ELF-1 (cell line): ENCODE data around the gene ANKH.

Experiments
- DNase-seq: peaks from one replicate; pipeline ENCODE4 v3.0.0-alpha.2; 2016; ENCODE audit warnings: low read depth, low spot score

The ANKH gene

DNA sequence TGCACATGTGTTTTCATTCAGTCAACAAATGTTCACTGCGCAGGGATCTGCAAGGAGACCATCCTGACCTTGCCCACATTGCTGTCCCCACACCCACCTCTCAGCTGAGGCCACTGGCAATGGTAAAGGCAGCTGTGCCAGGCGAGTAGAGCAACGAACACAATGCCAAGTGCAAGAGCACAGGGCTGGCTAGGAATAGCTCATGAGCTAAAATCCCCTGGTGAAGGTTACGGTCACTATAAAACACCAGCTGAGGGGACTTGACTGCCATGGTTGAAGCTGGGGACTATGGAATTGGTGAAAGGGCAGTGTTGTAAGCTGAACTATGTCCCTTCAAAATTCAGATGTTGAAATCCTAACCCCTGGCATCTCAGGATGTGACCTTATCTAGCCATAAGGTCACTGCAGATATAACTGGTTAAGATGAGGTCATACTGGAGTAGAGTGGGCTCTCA, 111.0 kb downstream of the ANKH start:
- DNase-seq = no peak

DNA sequence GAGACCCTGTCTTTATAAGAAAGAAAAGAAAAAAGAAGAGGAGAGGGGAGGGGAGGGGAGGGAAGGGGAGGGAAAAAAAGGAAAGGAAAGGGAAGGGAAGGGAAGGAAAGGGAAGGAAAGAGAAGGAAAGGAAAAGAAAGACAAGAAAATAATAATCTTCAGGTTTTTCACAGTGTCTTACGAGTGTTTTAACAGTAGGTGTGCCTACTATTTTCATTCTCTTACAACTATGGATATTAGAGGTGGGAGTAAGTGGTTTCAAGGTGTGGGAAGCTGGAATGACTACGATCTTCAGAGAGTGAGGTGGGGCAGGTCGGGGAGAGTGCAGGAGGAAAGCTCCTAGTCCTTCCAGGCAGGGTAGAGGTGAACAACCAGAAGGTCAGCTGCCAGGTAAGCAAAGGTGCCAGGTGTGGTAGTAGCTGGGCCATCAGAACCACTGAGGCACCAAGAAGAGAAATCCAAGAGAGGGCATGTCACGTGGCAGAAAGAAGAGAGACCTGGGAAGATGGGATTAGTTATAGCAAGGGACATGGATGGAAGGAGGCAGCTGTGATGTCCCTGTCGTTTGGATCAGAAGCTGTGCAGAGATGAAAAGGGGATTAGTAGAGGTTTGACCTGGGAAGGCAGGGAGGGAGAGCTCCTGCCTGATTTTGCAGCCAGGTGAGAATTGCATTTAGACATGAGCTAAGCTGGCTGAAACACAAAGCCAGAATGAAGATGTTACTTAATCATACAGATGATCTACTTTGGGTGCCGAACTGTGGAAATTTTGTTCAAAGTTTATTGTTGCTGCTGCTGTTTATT, 111.6 kb downstream of the ANKH start:
- DNase-seq = no peak

DNA sequence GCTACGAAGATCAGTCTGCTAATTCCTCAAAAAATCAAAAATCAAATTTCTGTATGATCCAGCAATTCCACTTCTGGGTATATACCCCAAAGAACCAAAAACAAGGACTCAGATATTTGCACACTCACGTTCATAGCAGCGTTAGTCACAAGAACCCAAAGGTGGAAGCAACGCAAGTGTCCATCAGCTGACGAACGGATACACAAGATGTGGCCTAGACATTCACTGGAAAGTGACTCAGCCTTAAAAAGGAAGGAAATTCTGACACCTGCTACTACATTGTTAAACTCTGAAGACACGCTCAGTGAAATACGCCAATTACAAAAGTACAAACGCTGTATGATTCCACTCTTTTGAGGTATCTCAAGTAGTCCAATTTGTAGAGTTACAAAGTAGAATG, 113.7 kb downstream of the ANKH start:
- no peak for DNase-seq

DNA sequence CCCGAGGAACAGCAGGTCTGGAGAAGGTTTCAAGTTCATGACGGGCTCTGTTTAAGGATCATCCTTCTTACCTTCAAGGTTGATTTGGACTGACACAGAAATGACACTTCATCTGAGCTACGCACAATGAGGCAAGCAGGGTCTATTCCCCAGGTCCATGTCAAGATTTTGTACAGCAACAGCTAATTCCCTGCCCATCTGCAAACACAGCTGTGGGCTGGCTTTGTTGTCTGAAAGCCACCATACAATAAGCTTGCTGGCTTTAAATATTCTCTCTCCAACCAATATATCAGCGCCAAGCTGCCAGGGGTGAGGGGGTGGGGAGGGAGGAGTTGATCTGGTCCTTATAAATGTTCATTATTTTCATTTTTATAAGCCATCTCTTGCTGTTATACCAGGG, 115.1 kb downstream of the ANKH start:
- DNase-seq = no peak

DNA sequence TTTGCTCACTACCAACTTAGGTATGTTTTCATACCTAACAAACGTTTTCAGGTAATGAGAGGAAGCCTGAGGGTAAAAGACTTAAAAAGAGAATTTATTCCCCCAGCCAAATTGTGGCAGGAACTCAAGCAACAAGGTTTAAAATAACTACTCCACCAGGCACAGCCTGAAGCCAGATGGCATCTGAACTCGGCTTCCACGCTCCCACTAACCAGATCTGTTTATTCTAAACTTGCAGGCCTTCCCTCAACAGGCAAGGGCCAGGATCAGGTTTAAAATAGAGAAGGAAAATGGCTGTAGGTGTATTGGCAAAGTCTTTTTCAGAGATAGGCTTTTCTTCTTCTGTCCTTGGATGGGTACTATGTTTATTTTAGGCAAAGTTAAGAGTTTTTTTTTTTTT, 117.6 kb downstream of the ANKH start:
- no peak for DNase-seq

DNA sequence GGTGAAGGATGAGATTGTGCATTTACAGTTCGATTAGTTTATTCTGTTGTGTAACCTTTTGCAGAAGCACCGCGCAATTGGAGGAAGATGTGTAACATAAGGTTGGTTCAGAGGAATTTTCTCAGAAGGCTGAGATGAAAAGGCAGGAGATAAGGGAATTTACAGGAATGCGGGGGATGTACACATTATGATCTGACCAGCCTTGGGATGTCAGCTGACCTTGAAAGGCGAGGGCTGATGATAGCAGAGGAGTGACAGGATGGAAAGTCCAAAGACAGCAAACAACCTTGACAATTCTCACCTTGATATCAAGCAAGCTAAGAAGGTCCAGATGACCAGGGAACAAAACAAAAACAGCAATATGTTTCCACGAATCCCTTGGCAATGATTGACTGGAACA, 118.3 kb downstream of the ANKH start:
- no peak for DNase-seq

DNA sequence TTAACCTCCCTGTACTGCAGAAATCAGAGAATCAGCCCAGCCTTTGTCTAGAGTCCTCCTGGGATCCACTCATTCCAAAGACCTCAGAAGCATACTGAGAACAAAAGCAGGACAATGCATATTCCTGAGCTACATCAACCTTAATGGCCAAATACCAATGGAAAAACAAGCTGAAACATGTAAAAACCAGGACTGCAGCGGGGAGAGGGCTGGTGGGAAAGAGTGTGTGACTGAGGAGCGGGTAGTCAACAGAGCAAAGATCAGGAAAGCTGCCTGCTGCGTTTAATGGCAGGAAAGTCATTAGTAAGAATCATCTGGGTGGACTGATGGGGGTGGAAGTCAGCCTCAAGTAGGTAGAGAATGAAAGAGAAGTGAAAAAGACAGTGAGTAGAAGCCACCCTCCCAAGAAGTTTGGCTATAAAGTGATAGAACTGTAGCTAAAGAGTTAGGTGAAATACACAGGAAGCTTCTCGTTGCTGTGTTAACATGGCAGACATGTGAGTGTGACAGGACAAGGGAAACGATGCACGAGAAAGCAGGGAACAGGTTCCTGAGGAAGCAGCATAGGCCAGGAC, 119.0 kb downstream of the ANKH start:
- no peak for DNase-seq

DNA sequence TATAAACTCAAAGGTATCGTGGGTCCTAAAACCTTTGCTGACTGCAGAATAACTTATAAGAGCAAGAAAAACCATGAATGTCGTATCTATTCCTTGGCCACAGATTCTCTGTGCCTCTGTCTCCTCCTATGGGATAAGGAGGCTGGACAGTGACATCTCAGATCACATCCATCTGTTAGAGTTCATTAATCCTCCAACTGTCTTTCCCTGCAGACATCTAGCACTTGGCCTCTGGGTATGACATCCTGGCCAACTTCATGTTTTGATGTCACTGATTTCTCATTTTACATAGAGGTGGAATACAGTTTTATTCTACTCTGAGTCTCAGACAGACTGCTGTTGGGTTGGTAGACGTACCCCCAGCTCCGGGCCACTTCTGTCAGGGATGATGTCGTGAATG, 120.9 kb downstream of the ANKH start:
- no peak for DNase-seq

DNA sequence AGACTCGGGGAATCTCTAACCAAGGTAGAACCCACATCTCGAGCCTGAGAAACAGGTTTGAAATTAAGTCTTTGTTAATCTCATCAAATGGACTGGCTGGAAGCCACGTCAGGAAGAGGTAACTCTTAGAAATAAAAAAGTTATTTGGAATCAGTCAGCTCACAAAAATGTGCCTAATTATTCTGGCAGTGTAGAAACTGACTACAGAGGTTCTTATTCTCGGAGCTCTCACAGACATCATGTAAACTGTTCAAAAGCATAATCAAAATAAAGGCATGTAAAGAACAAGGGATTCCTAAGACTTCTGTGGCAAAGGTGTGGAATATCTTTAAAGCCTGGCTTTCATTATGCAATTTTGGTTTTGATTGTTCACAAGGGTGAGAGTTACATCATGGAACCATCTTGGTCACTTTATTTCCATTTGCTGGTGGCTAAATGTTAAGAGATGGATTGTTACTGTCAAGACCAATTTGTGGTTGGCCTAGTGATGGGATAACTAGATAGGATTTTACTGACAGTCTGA, 121.9 kb downstream of the ANKH start:
- no peak for DNase-seq

DNA sequence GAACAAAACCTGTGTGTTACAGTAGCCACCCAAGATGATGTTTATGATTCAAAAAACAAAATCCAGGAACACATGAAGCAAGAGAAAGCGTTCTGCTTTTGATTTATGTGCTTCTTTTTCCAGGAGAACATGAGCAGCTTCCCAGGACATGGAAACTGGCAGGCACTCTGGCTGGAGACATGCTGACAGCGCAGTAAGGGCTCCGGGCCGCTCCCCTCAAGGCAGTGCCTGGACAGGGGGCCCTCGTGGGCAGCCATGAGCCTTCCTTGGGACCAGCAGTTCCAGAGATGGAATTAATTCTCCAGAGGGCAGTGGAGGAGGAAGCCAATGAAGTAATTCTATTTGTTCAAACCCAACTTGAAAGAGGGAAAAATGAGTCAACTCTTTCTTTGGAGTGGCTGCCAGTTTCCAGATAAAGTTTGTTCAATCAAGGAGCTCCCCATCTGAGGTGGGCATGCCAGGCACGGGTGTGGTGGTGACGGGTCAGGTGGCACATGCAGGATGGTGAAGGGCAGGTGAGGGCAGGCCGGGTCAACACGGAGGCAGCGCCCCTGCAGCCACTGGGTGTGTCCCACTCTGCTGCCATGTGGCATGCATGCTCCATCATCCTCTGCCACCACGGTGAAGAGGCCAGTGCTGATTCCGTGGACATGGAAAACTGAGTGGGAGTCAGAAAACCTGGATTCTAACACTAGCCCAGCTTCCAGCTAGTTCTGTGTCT, 123.2 kb downstream of the ANKH start:
- DNase-seq = no peak

DNA sequence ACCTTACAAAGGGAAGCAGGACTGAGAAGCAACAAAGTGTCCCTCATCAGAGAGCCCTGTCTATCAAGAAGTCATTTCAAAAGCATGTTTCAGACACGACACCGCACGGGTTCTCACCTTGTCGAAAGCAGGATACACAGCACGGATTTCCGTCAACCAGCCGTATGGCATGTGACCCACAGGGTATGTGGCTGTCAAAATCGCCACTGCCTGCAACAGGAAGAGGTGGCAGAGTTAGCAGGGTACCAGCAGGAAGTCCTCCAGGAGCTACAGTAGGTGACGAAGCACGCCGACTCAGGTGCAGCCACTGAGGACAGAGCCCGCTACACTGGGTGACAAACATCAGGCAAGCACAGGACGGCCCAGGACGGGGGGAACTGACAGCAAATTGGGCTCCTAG, 125.8 kb downstream of the ANKH start:
- no peak for DNase-seq

DNA sequence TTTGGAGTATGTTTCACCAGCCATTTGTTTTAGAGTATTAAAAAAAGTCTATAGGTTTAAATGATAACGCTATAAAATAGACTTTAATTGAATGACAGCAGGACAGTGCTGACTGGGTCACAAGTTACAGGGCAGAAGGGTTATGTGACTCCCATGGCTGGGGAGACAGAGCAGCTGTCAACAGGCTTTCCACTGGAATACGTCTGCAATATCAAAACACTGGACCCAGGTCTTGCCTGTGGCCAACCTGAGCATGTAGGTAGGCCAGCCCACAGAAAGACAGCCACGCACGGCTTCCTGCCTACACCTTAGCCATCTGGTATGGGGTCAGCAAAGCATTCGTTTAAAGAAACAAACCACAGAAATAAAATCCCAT, 126.4 kb downstream of the ANKH start:
- DNase-seq = no peak

DNA sequence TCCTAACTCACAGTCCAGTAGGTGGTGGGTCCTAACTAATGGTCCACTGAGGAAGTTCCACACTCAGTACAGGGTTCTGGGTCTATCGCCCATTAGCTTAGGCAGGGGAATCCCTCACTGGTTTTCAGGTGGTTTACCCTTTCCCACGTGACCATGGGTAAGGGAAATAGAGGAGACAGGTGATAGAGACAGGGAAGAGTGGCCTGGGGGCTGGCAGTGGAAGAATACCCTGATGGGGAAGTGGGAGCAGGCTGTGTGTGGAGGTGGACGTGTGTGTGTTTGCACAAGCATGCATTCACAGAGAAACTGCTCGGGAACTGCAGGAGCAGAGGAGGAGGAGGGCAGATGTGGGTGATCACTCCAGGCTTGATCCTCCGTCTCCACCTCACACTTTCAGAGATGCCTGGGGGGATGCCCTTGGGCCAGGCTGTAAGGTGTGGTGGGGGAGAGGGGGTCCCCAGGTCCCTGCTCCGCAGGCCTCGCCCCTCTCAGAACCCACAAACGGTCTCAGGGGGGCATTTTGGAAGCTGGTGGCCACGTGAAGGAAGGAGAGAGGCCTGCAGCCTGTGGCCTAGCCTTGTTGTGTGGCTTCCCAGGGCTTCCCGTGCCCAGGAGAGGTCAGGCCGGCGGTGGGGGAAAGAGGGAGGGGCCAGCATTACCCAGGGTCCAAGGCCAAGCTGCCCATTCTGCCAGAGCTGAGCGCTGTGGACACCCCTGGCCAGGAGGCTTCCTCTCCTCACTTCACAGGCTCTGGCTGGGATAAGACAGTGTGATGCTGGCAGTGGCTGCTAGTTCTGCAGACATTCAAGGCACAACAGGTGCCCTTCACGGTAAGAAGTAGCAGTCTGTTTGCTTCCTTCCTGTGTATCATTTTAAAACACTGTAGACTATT, 127.0 kb downstream of the ANKH start:
- no peak for DNase-seq

DNA sequence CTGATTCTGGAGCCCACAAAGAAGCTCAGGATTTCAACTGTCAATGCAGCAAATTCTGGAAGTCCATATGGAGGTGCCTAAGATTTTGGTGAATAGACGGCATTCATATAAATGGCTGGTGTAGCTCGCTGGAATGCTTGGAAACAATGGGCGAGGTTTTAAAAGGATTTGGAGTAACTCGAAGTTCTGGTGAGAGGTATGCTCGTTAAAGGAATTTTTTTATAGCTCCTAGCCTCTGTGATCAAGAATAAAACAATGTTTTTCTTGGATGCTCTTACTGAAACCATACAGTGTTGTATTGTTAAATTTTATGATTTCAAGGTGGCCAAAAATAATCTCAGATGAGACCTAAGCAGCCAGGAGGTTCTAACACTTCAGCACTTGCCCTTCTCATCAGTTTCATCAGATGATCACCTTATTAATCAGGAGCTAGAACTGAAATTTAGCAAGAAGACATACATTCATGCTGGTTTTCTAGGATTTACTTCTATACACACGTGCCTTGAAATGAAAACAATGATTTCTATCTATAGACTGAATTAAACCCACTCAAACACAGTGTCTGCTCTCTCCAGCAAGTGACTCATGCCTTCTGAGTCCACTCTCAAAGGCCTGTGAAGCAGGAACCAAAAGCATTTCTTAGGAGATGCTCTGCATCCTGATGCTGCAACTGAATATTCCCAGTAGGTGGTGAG, 127.8 kb downstream of the ANKH start:
- DNase-seq = no peak

DNA sequence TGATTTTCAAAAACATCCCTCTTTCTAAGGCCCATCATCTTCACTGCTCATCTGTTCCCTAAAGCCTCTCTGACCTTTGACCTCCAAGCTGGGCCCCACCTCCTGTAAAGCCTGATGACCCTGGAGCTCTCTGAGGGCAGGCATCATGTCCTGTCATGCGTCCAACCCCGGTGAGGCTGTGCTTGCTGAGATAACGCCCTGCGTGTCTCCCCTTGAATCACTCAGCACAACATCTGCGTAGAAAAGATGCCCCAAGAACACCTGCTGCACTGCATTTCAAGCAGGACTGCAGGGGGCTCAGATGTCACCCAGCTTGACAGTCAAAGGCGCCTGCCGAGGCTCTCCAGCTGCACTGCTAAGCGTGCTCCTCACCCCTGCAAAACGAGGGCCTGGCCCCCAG, 129.1 kb downstream of the ANKH start:
- DNase-seq = no peak

DNA sequence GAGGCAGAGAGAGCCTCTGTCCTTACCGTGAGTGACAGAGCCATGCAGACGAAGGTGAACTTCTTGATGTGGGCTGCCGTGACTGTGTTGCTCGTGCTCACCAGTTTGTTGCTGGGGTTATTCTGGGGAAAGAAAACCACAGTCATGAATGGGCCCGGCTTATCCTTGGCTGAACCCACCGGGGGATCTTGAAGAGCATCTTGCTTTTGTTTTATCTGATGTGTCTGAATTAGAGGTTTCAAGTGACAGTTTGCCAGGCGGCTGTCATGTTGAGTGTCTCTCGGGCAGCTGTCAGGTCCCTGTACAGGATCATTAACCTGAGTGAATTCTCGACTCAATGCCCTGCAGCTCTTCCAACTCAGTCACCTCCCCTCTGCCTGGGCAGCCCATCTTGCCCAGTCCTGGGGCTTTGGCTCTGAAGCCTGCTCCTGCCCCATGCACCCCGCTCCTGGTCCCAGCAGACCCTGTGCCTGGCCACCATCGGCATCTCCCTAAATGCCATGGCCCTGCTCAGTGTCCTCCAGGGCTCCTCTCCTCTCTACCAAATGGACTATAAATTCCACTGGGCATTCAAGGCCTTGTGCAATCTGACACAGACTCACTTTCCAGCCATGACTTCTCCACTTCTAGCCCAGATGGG, 129.7 kb downstream of the ANKH start:
- no peak for DNase-seq

DNA sequence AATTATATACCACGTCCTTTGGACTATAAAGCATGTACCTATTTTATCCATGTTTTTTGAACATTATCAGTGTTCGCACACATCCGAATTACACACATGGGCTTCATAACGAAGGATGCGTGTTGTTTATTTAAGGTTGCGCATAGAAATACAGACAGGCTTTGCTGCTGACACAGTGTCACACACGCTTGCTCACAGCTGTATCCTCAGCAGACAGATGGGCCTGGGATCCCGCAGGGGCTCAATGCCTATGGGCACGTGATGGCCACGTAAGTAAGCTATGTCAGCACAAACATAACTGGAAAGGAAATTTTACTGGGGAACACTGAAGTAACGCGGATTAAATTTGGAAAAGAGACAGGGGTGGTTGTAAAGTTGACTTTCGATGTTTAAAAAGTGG, 130.4 kb downstream of the ANKH start:
- no peak for DNase-seq

DNA sequence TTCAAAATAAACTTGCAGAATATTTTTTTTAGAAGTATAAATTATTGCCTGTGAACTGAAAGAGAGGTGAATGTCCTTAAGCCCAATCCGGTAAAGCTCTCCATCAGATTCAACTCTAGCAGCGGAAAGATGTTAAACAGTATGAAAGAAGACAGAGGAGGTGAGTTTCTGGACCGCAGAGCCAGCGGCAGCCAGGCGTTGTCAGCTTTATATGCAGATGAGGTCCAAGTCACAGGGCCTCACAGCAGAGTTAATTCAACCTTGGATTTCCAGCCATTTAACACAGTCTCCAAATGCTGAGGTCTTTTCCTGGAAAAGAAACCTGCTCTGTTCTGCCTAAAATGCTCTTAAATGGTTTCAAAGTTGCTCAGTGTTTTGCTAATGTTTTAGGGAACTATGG, 131.6 kb downstream of the ANKH start:
- DNase-seq = no peak

DNA sequence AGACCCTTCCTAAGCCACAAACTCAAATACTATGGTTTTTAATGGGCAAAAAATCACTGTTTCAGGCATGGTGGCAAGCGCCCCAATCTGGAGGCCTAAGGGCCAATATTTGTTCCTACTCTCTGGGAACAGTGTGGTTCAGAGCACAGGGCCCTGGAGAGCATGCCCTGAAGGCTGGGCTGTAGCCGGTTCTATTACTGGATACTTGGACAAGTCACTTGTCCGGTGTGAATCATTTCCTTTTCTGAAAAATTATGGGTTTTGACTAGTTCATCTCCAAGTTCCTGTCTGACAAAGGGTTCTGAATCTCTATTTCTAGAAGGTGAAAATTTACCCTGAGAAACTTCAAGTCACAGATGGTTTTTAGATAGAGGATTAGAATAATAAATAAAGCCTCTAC, 132.0 kb downstream of the ANKH start:
- no peak for DNase-seq

DNA sequence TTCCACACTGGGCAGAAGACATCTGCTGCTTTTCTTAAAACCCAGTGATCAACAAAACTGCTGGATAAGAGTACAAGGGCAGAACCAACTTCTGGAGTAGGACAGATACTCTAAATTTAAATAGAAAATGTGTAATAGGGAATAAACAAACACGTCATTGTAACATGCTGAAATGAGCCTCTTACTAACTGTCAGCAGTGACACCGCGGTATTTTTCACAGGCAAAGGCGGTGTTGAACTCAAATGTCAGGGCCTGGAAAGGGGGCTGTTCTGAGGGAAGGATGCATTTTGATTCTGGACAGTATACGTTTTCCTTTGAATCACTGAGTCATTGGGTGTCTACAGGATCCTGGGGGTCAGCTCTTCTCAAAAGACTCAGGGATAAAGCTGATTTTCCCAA, 133.5 kb downstream of the ANKH start:
- no peak for DNase-seq

DNA sequence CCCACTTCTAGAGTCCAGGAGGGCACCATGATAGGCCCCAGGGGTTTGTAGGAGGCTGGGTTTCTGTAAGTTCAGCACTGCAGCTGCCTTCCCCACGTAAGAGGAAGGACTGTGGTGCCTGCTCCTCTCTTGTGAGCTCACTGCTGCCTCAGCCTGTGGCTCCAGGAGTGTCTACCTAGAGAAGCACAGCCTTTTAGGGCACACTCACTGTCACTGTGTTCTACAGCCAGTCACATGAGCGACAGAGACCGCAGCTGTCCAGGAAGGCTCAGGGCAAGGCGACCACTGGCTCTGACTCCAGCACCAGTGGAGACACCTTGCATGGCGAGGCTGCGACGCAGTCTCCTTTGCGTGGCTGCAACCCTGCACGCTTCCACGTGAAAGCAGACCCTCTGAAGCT, 134.3 kb downstream of the ANKH start:
- DNase-seq = no peak
